HG02798 (cell line): Measurements from ENCODE around the gene YWHAH.

Experiments used
- ATAC-seq: cut with Tn5 transposase; IDR thresholded peaks from one replicate; pipeline ENCODE4 v1.9.1; 2021; ENCODE audit warnings: mild to moderate bottlenecking; ENCODE audit not compliant: unreplicated experiment, poor library complexity

YWHAH gene

GRCh38 chr22:31947296-31947695 is 3.0 kb downstream of the YWHAH start:
- no peak for ATAC-seq

GRCh38 chr22:31948002-31948401 is 3.7 kb downstream of the YWHAH start:
- no peak for ATAC-seq

DNA sequence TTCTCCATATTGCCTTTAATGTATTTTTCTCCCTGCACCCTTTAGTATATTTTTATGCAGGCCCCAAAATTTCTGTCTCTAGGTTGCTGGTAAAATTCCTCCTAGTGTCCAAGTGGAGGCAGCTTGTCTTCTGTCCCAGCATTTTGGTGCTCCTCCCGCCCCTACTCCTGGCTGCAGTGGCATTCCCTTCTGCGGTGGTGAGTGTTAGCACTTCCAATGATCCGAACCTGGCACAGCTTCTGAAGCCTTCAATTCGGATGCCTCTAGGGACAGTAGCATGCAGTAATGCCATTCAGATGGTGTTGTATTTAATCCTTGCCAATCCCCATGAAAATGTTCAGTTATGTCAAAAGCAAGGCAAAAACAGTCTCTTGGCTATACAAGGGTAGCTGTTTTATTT is 5.9 kb downstream of the YWHAH start:
- ATAC-seq: no peak

- no peak for ATAC-seq
Measured at GRCh38 chr22:31951194-31952093, 7.1 kb downstream of the YWHAH start.

- ATAC-seq: no peak
Measured at GRCh38 chr22:31952094-31952401, 7.7 kb downstream of the YWHAH start.

GRCh38 chr22:31952472-31952871 is 8.1 kb downstream of the YWHAH start:
- no peak for ATAC-seq

GRCh38 chr22:31953261-31953660 is 8.9 kb downstream of the YWHAH start:
- ATAC-seq: no peak

GRCh38 chr22:31954535-31955523 is 10.5 kb downstream of the YWHAH start:
- no peak for ATAC-seq

DNA sequence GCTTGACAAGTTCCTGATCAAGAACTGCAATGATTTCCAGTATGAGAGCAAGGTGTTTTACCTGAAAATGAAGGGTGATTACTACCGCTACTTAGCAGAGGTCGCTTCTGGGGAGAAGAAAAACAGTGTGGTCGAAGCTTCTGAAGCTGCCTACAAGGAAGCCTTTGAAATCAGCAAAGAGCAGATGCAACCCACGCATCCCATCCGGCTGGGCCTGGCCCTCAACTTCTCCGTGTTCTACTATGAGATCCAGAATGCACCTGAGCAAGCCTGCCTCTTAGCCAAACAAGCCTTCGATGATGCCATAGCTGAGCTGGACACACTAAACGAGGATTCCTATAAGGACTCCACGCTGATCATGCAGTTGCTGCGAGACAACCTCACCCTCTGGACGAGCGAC is 12.0 kb downstream of the YWHAH start:
- no peak for ATAC-seq

GRCh38 chr22:31957970-31958594 is 13.7 kb downstream of the YWHAH start:
- no peak for ATAC-seq

- ATAC-seq: no peak
Measured at GRCh38 chr22:31958625-31959239, 14.4 kb downstream of the YWHAH start.

- no peak for ATAC-seq
Measured at GRCh38 chr22:31960767-31961166, 16.4 kb downstream of the YWHAH start.

DNA sequence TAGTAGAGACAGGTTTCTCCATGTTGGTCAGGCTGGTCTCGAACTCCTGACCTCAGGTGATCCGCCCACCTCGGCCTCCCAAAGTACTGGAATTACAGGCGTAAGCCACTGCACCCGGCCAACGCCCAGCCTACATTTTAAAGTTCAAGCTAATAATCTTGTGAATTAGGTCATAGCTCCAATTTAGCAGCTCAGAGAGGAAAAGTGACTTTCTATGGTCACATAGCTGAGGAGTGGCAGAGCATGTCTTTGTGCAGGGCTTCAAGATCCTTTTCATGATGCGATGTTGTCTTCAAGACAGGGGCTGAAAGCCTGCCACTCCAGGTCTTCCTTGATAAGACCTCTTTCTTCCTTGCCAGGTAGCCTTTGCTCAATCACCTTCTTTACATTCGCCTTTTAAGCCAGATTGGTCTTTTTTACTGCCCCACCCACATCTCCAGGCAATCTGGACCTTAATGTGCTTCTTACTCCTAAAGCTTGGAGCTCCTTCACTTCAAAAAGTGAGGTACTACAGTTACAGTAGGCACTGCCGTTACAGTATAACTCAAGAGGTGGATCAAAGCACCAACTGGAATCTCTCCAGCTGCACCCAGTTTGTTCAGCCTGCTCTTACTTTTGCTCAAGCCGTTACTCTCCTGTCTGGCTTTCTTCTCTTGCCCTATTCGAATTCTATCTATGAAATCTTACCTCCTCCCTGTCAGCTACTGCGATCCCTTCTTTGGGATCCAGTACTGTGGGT is 18.2 kb downstream of the YWHAH start:
- ATAC-seq: no peak

DNA sequence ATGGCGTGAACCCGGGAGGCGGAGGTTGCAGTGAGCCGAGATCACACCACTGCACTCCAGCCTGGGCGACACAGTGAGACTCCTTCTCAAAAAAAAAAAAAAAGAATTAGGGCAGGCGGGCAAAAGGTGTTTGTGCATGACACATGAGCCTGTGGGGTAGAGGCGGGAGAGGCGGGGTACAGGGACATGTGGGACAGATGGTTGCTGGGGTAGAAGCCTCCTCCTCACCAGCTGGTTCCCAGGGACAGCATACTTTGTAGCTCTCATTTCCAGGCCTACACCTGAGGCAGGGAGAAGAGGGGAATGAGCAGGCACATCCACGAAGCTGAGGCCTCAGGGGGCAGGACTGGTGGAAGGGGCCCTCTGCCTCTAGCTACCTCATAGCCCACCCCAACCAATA is 23.7 kb downstream of the YWHAH start:
- ATAC-seq: no peak

GRCh38 chr22:31969789-31970489 is 25.6 kb downstream of the YWHAH start:
- peak; percentile 35 for ATAC-seq

DNA sequence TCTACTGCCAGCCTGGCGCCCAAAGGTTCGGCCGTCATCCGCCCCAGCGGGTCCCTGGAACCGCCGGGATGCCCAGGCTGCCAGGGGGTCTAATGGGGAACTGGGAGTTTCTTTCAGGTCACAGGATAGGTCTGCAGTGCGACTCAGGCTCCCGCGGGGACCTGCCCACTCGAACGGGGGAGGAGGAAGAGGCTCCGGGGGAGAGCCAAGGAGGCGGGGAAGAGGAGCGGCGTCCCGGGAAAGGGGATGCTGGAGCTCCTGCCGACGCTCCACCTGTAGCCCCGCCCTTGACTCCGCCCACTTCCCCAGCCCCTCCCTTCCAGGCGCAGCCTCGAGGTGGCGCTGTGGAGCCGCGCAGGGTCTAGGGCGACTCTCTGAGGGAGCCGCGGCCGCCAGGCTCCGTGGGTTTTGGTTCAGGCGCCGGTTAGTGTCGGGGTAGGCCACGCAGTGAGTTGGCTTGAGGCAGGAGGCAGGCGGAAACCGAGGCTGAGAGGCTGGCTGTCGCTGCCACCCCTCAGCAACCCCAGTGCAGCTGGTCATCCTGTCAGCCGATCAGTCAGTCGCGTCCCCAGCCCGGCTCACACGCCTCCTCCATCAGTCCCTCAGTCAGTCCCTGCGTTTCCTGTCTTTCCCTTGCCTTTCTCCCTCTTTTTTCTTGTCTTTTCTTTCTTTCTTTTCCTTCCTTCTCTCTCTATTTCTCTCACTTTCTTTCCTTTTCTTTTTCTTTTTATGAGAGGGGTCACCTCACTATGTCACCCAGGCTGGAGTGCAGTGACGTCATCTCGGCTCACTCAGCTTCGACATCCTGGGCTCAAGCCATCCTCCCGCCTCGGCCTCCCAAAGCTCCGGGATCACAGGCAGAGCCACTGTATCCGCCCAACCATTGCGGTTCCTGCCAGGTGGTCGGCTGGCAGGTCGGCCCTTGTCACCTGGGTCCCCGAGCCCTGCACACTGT is 26.4 kb downstream of the YWHAH start:
- peak; percentile 71 for ATAC-seq

DNA sequence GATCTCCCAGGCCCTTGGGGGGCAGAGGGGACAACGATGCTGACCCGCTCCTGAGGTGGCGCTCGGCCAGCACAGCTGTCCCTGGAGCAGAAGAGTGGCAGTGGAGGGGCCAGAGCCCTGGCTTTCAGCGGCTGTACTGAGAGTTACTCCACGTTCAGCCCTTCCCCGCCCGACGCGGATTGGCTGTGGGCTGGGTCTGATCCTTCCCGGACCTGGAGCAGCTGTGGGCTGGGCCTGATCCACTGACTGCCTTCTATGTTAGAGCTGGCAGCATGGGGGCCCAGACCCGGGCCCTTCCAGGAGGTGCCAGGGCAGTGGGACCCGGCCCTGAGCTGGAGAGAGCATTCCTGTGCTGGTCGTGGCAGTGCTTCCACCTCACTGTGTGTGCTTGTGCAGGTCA is 27.8 kb downstream of the YWHAH start:
- ATAC-seq: no peak

- ATAC-seq: no peak
Measured at GRCh38 chr22:31973739-31974138, 29.4 kb downstream of the YWHAH start.
